DMS 273 (cell line): Measurements from ENCODE around the gene PALLD.
A peak's percentile ranks its signal among the peaks of the same experiment; 100 is the strongest.

Source experiments
- DNase-seq: peaks from one replicate; lab custom pipeline; 2025; ENCODE audit not compliant: unreplicated experiment; lab: John Stamatoyannopoulos, UW

PALLD gene

DNA sequence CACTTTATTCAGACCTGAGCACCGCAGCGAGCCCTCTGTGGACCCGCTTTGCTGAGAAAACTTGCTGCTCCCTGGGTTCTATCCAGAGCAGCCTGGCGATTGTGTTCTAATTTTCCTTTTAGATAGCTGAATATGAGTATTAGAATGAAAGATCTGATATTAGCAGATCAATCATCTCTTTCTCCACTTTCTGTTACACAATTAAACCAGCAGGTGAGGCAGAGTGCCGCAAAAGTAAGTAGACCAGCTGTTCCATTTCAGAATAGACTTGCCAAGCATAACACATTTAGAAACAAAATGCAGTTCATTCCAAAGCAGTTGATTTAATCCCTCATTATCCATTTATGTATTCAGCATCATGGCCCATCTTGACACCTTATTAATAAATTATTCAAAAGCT is 58.6 kb downstream of the PALLD start:
- DNase-seq: peak; percentile 64

DNA sequence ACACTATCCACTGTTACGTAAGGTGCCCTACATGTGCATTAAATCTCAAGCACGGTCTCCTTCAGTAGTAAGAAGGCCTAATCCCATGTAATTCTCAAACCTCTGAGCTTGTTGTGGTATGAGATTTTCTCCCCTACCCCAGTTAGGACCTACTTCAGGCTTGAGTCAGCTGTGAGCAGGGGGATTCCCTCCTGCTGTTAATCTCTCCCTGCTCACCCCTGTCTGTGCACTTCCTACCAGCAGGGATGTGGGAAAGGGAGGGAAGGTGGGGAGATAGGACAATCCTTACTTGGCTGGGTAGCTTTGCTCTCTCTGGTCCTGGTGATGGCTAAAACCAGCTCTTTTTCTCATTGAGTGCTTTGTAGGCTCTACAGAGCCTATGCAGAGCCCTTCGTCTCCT is 60.8 kb downstream of the PALLD start:
- DNase-seq: no peak

DNA sequence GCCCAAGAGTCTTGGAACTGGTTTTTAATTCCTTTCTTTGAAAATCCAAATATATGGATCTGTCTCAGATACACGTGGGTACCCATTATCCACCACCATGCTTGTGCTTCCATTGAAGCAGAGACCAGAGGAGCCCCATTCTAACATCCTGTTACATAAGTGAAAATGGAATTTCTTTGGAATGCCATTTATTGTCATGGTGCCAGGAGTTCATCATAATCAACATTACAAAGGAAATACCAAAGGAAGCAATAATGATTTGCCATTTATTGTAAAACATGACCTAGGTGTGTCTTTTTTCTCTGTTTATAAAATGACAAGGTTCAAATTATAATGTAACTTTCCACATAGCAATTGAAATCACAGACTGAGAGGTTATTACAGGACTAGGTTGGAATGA is 61.7 kb downstream of the PALLD start:
- no peak for DNase-seq

DNA sequence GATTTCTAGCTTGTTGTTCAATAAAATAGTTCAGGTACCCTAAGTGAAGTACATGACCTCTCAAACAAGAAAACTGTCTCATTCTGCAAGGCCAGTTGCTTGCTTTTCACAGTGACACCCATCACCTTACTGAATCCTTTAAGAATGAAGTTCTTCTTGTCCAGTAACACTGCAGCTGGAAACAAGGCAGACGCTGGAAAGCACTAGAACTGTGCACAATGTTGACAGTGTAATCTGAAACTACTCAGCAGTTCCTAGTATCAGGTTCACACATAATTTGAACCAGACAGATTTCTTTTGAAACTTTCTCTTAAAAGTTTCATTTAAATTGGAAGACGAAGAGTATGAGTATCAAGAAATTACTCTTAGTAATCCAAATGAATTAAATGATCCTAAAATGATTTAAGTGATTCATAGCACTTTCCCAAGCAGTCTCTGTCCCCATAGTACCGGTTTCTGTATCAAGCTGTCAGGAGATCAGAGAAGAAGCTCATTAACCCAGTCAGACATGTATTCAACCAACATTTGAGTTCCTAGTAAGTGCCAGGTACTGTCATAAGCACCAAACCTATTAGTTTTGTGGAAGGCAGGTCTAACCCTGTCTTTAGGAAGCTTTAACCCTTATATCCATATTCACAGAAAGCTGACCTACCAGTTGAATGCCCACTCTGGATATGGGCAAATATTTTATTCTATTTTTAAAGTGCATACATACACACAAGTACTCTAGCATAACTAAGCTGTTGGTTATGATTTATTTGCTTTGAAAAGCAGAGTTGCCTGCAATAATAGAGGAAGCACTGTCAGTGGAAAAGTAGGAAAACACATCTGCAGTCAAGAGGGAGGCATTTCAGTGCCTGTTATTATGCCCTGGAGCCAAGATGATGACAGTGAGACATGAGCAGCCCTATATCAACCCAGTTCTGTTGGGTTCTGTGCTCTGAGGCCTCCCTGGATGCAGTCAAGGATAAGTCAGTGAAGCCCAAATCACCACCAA is 63.6 kb downstream of the PALLD start:
- DNase-seq: peak; percentile 55

DNA sequence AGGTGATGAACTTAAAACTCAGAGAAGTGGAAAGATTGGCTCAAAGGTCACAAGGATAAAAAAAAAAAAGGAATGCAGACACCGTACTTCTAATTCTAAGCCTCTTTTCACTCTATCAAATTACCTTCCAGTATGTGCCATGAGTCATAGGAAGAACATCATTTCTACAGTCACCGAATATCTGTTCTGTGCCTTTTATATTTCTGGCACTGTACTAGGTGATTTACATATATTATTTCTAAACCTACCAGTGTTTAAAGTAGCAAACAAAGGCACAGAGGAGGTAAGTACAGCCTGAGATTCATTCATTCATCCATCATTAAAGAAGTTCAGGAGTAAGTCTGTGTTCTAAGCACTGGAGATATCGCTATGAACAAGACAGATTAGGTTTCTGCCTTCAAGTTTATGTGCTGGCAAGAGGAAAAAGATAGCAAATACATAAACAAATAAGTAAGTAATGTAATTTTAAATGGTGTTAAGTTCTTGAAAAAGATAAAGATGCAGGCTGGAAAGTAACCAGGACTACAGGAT is 65.3 kb downstream of the PALLD start:
- peak; percentile 26 for DNase-seq

- no peak for DNase-seq
Observed at GRCh38 chr4:168564023-168564422, 67.2 kb downstream of the PALLD start.

DNA sequence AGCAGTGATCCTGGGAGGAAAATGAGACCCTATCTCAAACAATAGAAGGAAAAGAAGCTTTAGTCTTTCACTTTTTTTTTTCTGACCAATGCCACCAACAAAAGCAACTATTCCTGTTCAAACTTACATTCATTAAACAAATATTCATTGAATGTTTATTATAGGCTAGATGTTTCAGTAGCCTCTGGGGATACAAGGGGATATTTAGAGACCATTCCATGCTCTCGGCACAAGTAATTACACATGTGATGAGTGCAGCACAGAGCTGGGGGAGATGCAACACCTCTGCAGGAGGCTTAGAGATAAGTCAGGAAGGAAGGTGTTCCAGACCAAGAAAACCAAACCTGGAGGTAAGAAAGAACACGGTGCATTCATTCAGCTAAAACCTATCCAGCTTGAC is 68.3 kb downstream of the PALLD start:
- peak; percentile 9 for DNase-seq

DNA sequence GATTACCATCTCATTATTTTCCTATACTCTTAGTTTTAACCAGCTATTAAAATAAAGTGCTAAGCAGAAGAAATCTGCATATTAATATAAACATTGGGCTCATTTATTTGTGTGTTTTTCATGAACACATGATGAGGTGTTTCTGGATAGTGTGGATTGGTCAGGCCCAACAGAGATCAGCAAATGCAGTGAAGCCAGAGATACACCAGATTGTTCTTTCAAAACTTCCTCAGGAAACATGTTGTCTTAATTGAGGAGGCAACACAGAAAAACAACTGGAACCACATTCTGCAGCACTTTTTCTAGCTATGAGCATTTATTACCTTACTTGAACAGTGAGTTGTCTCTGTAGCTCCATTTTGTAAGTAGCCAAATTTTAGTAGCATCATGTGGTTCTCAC is 69.9 kb downstream of the PALLD start:
- no peak for DNase-seq

DNA sequence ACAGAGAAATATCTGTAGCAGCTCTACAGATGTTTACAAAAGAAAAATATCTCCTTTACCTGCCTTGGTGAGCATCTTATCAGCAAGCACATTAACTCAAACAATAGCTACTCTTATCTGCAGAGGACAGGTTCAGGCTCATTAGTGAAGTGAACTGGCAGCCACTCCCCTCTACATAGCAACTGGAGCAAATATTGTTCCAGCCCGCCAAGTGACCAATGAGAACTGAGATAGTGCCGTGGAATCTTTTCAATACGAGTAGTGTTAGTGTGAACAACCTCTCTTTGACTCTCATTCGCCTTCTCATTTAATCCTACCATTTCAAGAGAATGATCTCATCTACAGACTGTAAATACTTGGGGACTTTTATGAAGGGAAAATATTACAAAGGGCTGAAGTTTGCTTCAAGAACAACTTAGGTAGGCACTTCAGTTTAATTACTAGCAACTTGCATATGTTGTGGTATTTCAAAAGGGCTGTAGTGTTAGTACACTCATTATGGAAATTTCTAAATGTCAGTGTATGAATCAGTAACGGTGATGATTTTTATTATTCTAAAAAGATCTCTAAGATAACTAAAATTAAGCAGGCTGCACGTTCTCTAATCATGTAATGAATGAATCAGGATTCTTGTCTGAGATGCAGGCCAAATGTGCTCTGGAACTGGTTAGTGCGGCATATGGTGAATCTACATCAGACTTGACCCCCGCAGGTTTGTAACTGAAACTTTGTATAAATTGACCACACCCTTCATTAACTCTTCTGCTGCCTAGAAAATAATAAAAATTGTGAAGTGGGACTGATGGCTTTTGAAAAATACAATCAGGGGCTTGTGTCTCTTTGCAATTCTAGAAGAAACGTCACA is 72.4 kb downstream of the PALLD start:
- peak; percentile 91 for DNase-seq

- no peak for DNase-seq
Observed at GRCh38 chr4:168569931-168570276, 73.1 kb downstream of the PALLD start.

GRCh38 chr4:168570466-168570865 is 73.6 kb downstream of the PALLD start:
- DNase-seq: peak; percentile 25

DNA sequence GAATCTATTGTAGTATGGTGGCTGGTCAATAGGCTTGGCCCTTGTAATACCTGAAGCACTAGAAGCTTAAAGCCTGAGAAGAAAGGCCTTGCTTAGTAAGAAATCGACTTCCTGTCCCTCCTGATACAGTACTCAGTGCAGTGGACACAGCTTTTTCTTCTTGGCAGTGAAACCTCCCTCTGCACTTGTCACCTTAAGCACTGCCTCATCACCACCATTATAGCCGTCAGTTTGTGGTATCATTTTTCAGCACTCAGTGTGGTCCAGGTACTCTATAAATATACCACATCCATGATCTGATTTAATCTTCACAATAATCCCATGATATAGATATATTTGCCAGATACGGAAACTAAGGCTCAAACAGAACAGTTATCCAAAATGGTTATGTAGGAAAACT is 75.2 kb downstream of the PALLD start:
- no peak for DNase-seq

- no peak for DNase-seq
Observed at GRCh38 chr4:168573870-168574269, 77.0 kb downstream of the PALLD start.

GRCh38 chr4:168574581-168575295 is 77.9 kb downstream of the PALLD start:
- DNase-seq: peak; percentile 4

GRCh38 chr4:168575473-168575872 is 78.6 kb downstream of the PALLD start:
- no peak for DNase-seq

DNA sequence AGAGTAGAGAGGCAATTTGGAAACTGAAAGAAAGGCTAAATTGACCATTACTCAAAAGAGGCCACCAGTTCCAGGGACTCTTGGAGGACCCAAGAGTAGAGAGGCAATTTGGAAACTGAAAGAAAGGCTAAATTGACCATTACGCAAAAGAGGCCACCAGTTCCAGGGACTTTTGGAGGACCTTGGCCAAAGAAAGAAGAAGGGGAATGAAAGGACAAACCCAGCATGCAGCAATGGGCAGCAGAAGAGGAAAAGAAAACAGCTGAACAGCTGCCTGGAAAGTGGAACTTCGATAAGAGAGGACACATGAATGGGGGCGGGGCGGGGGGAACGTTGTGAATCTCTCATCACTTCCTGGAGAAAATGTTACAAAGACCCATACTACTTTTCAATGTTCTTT is 80.8 kb downstream of the PALLD start:
- DNase-seq: no peak

GRCh38 chr4:168580228-168580627 is 83.4 kb downstream of the PALLD start:
- DNase-seq: no peak

DNA sequence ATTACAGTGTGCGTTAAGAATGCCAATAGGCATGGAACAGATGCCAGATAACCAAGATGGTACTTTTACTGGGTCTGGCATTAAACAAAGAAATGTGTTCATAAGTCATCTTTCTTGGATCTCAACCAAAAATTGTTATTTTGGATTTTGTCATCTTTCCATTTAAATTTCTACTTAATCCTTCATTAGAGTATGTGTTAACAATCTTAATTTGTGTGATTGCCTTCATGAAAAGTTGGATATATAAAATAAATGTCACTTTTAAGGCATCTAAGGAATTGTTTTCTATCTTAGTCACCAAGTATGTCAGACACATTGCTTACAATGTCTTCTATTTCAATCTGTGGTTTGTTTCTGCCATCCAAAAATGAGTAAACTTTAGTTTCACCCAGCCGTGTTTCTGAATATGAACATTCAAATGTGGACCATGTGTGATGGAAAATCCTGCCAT is 87.5 kb downstream of the PALLD start:
- DNase-seq: peak; percentile 6

- DNase-seq: peak; percentile 85
Observed at GRCh38 chr4:168585168-168586091, 88.6 kb downstream of the PALLD start.

DNA sequence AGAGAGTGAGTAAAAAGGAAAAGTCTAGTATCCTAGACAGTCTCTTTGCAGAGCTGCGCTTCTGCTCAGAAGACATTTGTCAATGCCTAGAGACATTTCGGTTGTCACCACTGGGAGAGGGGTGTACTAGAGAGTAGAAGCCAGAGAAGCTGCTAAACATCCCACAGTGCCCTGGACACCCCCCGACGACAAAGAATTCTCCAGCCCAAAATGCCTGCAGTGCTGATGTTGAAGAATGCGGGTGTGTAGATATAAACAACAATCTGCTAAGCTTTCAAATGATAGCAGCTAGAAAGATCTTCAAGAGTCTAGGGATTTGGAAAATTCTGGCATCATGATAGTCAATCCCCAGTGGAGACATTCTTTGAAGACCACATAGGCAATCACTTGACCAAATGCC is 90.1 kb downstream of the PALLD start:
- DNase-seq: no peak
